Measurements from ENCODE around the gene GNG7.

GNG7 gene

DNA sequence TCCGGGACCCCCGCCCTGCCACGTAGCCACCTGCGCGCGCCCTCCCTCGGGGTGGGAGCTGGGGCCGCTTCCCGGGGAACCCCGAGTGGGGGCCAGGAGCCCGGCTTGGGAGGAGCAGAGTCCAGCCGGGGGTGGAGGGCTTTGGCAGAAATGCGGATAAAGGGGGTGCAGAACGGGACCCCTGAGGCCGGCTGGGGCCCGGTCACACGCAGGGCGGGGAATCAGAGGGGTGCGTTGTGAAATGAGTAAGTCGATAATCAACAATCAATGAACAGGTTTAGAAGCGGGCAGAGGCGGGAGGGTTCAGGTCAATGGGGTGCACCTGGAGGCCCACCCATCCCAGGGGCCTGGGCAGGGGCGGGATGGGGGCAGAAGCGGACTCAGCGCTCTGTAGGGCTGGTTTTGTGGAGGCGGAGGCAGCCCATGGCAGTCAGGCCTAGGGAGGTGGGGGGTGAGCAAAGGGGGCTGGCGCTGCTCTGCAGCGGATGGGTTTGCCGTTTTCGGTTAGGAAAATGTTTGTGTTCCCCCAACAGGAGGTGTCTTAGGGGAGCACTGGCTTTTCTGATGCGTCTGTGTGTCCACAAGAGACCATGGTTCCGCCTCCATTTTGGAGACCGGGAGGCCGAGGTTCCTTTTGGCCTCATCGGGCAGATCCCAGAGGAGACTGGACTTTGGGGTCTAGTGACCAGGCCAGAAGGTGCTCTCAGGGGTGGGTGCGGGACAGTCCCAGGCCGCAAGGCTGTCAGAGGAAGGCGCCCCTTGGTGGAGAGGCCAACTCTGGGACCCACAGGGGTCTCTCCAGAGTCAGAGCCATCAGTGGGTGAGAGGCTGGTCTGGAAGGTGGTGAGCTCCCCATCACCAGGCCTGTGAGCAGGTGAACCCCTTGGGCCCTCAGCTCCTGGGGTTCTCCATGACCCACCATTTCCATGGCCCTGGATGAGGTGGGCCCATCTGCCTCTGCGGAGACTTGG, 19.4 kb upstream of the GNG7 start:
- Histone ChIP-seq H3F3A (ENCODE audit: low read depth) (no peaks in the 10 kb centered on the region), H3K4me3 (ENCODE audit: low read length, poor library complexity, severe bottlenecking) (no peak overlapping the region), H3K27me3 (ENCODE audit: insufficient read depth, low read length, poor library complexity, severe bottlenecking) (no peaks in the 10 kb centered on the region), H3K79me2 (ENCODE audit: insufficient read depth, low read length) (no peaks in the 10 kb centered on the region), H3K9me2 (replicated peaks; ENCODE audit: low read depth, low read length) (no peaks in the 10 kb centered on the region), H3K9me3 (ENCODE audit: insufficient read depth, low read depth, low read length) (no peaks in the 10 kb centered on the region), H3K4me2 (ENCODE audit: low read depth, low read length, poor library complexity, severe bottlenecking) (no peak overlapping the region), H3K9ac (ENCODE audit: low read depth, low read length, poor library complexity, severe bottlenecking) (no peak overlapping the region), H3K4me1 (ENCODE audit: insufficient read depth, low read length, poor library complexity, severe bottlenecking) (no peaks in the 10 kb centered on the region), H2AFZ (ENCODE audit: low read length) (no peak overlapping the region), H3K36me3 (ENCODE audit: insufficient read depth, low read length) (no peaks in the 10 kb centered on the region), H4K20me1 (ENCODE audit: insufficient read depth, low read length, poor library complexity, severe bottlenecking) (no peaks in the 10 kb centered on the region)
- no peak for TF ChIP-seq EZH2phosphoT487 (IDR thresholded peaks at IDR 0.05; ENCODE audit: borderline replicate concordance)
- TF ChIP-seq, protein P1, sequence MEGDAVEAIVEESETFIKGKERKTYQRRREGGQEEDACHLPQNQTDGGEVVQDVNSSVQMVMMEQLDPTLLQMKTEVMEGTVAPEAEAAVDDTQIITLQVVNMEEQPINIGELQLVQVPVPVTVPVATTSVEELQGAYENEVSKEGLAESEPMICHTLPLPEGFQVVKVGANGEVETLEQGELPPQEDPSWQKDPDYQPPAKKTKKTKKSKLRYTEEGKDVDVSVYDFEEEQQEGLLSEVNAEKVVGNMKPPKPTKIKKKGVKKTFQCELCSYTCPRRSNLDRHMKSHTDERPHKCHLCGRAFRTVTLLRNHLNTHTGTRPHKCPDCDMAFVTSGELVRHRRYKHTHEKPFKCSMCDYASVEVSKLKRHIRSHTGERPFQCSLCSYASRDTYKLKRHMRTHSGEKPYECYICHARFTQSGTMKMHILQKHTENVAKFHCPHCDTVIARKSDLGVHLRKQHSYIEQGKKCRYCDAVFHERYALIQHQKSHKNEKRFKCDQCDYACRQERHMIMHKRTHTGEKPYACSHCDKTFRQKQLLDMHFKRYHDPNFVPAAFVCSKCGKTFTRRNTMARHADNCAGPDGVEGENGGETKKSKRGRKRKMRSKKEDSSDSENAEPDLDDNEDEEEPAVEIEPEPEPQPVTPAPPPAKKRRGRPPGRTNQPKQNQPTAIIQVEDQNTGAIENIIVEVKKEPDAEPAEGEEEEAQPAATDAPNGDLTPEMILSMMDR (conservative IDR thresholded peaks at IDR 0.05; ENCODE audit: low read length), result no peak

DNA sequence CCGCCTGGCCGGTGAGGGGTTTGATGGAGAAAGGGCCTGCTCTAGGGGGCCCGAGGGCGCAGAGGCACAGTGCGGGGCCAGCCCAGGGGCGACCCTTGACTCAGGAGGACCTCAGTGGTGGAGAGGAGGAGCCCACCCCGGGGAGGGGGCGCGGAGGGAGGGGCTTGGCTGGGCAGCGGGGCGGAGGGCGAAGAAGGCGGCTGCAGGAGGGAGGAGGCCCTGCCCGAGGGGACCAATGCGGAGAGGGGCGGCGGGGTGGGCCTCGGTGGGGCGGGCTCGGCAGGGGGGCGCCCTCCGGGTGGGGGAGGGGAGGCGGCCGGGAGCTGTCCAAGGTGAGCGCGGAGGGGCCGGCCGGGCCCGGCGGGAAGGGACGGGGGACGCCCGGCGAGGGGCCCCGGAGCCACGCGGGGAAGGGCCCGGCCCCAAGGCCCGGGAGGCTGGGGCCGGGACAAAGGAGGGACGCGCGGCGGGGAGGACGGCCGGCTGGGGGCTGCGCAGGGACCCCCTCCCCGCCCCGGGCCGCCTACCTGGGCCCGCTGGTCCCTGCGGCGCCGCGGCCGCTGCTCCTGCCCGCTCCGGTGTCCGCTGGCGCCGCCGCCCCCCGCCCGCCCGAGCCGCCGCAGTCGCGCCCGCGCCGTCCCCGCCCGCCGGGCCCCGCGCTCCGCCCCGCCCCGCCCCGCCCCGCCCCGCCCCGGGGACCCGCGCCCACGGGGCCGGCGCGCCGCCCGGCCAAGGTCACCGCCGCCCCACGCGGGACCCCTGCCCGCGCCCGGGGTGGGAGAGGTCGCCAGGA, 18.5 kb upstream of the GNG7 start, which contains the start of gene DIRAS1:
DIRAS1 (minus strand) TSS at position 596 of the 793 bp plus-strand sequence. CDS start 3,566 bp downstream, outside the sequence.
- Histone ChIP-seq H3F3A (ENCODE audit: low read depth) (no peaks in the 10 kb centered on the region), H3K36me3 (ENCODE audit: insufficient read depth, low read length) (no peaks in the 10 kb centered on the region), H3K4me2 (ENCODE audit: low read depth, low read length, poor library complexity, severe bottlenecking) (no peak within 1 kb of the TSS), H3K79me2 (ENCODE audit: insufficient read depth, low read length) (no peaks in the 10 kb centered on the region), H3K4me1 (ENCODE audit: insufficient read depth, low read length, poor library complexity, severe bottlenecking) (no peaks in the 10 kb centered on the region), H2AFZ (ENCODE audit: low read length) (no peak within 1 kb of the TSS), H3K9me3 (ENCODE audit: insufficient read depth, low read depth, low read length) (no peaks in the 10 kb centered on the region), H3K4me3 (ENCODE audit: low read length, poor library complexity, severe bottlenecking) (no peak within 1 kb of the TSS), H3K27me3 (ENCODE audit: insufficient read depth, low read length, poor library complexity, severe bottlenecking) (no peaks in the 10 kb centered on the region), H4K20me1 (ENCODE audit: insufficient read depth, low read length, poor library complexity, severe bottlenecking) (no peaks in the 10 kb centered on the region), H3K9ac (ENCODE audit: low read depth, low read length, poor library complexity, severe bottlenecking) (no peak within 1 kb of the TSS), H3K9me2 (replicated peaks; ENCODE audit: low read depth, low read length) (no peaks in the 10 kb centered on the region)
- no peak for TF ChIP-seq EZH2phosphoT487 (IDR thresholded peaks at IDR 0.05; ENCODE audit: borderline replicate concordance)
- TF ChIP-seq, protein P1 (conservative IDR thresholded peaks at IDR 0.05; ENCODE audit: low read length), result no peak

DNA sequence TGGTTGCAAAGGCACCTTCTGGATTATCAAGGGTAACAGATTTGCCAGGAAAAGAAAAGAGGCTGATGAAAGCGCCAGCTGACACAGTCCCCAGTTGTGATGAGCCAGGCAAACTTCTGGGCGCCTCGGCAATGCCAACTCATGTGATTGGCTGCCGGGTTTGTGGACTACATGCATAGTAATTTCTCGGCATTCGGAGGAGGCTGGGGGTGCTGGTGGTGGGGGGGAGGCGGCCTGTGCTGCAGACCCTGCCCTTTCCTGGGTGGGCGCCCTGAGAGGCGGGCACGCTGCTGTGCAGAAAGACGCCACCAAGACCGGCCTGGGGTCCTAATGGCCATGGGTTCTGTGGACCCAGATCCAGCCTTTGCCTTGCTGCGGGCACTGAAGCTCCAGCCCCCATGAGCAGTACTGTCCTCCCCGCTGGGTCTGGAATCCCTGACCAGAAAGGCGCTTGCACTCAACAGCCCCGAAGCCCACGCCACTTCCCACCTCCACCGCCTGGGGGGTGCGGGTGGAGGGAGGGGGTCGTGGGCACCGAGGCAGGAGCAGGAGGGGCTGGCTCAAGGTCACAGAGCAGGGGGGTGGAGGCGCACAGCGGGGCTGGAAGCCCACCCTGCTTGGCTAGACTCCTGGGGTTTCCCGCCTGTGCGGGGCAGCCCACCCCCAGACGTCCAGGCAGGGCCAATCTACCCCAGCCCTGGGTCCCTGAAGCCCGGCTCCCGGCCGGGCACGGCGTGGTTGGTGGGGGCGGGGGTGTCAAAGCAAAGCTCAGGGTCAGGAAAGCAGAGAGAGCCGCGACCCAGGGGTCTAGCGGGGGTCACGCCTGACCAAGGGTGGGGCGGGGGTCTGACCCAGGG, 17.7 kb upstream of the GNG7 start:
- TF ChIP-seq, protein P1 (conservative IDR thresholded peaks at IDR 0.05; ENCODE audit: low read length), result no peak
- no peak for TF ChIP-seq EZH2phosphoT487 (IDR thresholded peaks at IDR 0.05; ENCODE audit: borderline replicate concordance)
- H3K4me1 ChIP-seq (ENCODE audit: insufficient read depth, low read length, poor library complexity, severe bottlenecking), result no peaks in the 10 kb centered on the region
- H3K4me3 ChIP-seq (ENCODE audit: low read length, poor library complexity, severe bottlenecking), result no peak overlapping the region
- no peaks in the 10 kb centered on the region for H3K79me2 ChIP-seq (ENCODE audit: insufficient read depth, low read length)
- H3K36me3 ChIP-seq (ENCODE audit: insufficient read depth, low read length), result no peaks in the 10 kb centered on the region
- no peak overlapping the region for H2AFZ ChIP-seq (ENCODE audit: low read length)
- H3K4me2 ChIP-seq (ENCODE audit: low read depth, low read length, poor library complexity, severe bottlenecking), result no peak overlapping the region
- H3F3A ChIP-seq (ENCODE audit: low read depth), result no peaks in the 10 kb centered on the region
- H3K27me3 ChIP-seq (ENCODE audit: insufficient read depth, low read length, poor library complexity, severe bottlenecking), result no peaks in the 10 kb centered on the region
- H3K9ac ChIP-seq (ENCODE audit: low read depth, low read length, poor library complexity, severe bottlenecking), result no peak overlapping the region
- H4K20me1 ChIP-seq (ENCODE audit: insufficient read depth, low read length, poor library complexity, severe bottlenecking), result no peaks in the 10 kb centered on the region
- H3K9me2 ChIP-seq (replicated peaks; ENCODE audit: low read depth, low read length), result no peaks in the 10 kb centered on the region
- peaks cover 3% of the 10 kb centered on the region; the same call in 1 of the 2 replicates for H3K9me3 ChIP-seq (ENCODE audit: insufficient read depth, low read depth, low read length)
